GM19043 (cell line): ENCODE data around the gene CENPB.
"Not testable (repeated sequence)": the region's sequence is repeated elsewhere in the genome, so short reads cannot be mapped to it uniquely, and the experiment has no call there.

Source experiments
- ATAC-seq: cut with Tn5 transposase; IDR thresholded peaks from one replicate; pipeline ENCODE4 v1.9.1; 2021; ENCODE audit warnings: low read depth; ENCODE audit not compliant: unreplicated experiment

The CENPB gene

DNA sequence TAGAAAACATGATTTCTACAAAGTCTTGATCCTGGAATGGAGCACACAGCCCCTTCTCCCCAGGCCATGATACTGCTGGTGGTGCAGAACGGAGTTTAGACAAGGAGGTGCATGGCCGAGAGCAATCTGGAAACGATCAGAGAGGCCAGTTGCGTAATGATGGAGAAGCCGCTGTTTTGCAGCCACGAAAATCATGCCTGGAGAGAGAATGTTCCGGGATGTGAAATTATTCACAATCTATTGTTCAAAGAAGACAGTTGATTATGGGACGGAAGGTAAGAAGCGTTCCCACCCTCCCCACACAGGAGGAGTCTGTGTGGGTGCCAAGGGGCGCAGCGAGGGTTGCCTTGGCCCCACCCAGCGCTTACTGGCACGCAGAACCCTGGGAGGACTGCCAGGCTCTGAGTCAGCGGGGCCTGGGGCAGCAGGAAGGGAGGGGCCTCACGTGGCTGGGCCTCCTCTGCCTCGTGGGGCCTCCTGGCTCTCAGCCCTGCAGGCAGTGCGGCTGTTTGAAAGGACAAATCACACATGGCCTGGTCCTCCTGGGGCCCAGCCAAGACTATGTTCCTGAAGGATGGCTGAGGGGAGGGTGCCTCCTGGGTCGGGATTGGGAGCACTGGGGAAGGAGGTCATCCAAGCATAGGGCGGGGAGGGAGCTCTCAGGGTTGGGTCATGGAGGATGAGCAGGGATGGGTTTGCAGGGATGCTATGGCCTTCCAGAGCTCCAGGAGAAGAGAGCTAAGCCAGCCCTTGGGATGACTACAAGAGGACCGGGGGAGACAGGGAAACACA is 25.1 kb upstream of the CENPB start:
- ATAC-seq = no peak

DNA sequence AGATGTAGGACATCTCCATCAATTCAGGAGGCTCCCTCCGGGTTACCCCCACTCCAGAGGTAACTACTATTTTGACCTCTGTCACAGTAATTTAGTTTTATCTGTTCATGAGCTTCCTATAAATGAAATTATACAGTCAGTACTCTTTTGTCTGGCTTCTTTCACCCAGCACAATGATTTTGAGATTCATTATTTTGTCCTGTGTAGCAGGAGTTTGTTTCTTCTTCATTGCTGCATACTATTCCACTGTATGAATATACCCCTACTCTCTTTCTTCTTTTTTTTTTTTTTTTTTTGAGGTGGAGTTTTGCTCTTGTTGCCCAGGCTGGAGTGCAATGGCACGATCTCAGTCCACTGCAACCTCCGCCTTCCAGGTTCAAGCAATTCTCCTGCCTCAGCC is 22.0 kb upstream of the CENPB start:
- ATAC-seq = no peak

DNA sequence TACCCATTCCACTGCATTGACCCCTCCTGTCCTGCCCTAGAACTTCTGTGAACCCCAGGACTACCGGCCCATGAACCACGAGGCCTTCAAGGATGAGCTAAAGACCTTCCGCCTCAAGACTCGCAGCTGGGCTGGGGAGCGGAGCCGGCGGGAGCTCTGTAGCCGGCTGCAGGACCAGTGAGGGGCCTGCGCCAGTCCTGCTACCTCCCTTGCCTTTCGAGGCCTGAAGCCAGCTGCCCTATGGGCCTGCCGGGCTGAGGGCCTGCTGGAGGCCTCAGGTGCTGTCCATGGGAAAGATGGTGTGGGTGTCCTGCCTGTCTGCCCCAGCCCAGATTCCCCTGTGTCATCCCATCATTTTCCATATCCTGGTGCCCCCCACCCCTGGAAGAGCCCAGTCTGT is 18.2 kb upstream of the CENPB start:
- ATAC-seq = no peak

DNA sequence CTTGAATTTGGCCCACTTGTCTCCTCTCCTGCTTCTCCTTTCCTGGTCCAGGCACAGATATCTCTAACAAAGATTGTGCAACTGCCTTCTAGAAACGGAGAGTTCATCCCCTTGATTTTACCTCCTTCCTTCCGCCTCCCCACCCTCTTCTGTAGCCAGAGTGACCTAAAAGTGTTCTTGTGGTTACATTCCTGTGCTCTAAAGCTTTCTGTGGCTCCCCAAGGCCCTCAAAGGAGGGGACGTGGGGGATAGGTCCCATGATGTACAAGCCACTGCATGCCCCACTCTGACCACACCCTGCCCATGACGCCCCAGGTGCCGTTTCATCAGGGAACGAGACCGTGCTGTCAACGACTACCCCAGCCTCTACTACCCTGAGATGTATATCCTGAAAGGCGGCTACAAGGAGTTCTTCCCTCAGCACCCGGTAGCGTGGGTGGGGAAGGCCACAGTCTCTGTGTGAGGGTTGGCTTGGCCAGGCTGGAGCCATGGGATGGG is 17.8 kb upstream of the CENPB start:
- no peak for ATAC-seq

DNA sequence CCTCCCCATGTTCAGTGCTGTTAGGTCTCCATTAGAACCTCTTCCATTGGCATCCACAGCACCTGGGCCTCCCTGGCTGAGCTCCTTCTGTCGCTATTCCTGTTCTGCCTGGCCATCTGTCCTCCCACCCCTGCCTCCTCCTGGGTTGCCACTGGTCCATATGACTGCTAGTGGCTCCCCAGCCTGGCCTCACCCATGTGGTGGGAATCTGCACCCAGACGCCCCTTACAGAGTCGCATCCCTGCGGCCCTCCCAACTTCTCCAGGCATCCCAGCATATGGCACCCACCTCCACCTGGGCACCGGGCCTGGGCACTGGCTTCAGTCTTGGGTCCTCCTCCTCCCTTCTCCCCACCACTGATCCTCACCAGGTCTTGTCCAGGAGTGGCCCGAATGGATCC is 17.3 kb upstream of the CENPB start:
- no peak for ATAC-seq

DNA sequence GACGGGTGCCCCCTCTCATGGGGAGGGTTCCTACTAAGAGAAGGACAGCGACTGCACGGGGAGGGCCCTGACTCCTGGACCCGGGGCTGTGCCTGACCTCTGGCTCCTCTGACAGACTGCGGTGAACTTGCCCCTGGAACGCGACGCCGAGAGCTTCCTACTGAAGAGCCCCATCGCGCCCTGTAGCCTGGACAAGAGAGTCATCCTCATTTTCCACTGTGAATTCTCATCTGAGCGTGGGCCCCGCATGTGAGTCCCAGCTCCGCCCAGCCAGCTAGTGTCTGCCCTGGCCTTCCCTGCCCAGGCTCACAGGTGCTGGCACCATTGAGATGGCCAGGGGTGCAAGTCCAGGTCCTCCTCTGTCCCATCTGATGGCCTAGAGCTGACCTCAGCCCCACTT is 16.7 kb upstream of the CENPB start:
- no peak for ATAC-seq

DNA sequence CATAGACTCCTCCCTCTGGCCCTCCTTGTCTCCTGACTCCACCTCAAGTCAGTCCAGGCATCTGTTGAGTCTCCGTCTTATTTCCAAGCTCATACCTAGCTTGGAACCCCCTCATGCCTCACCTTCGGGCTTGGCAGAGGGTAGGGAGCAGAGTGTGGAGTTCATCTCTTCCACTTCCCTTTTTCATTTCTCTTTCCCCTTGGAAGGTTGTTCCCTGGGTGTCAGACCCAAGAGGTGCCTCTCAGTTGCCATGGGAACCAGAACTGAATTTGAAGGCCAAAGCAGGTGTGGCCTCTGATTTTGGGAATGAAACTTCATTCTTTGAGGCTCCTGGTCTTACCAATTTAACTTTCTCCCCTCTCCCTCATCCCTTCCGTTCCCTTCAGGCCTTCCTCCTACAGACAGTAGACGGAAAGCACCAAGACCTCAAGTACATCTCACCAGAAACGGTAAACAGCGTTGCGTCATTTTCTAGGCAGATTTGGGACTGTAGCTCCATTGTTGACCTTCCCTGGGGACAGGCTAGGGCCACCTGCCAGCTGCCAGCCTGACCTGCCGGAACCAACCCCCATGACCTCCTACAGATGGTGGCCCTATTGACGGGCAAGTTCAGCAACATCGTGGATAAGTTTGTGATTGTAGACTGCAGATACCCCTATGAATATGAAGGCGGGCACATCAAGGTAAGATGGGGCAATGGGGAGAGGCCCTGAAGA is 16.1 kb upstream of the CENPB start:
- no peak for ATAC-seq

DNA sequence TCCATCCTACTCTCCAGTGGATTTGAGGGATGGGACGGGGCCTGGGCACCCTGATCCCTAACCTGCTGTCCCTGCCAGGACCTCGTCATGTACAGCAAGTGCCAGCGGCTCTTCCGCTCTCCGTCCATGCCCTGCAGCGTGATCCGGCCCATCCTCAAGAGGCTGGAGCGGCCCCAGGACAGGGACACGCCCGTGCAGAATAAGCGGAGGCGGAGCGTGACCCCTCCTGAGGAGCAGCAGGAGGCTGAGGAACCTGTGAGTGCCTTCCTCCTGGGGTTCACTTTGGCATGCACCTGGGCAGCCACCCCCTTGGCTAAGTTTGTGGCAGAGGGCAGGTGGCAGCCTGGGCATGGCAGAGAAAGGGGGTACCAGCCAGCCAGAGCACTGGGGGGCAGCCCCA is 15.3 kb upstream of the CENPB start:
- no peak for ATAC-seq

DNA sequence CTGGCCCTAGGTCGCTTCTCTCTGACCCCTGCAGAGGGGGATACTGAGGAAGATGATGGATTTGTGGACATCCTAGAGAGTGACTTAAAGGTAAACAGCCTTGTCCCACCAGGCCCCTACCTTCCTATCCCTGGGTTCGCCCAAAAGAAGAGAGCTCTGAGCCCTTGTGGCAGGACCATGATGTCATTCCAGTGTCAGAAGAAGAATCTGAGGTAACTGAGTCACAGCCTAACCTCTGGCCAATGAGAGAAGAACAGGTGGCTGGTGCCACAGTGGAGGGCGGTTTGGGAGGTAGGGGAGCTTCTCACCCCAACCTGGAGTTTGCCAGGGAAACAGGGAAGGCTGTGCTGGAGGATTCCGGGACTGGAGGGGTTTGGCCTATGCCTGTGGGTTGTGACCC is 14.8 kb upstream of the CENPB start:
- ATAC-seq = no peak

DNA sequence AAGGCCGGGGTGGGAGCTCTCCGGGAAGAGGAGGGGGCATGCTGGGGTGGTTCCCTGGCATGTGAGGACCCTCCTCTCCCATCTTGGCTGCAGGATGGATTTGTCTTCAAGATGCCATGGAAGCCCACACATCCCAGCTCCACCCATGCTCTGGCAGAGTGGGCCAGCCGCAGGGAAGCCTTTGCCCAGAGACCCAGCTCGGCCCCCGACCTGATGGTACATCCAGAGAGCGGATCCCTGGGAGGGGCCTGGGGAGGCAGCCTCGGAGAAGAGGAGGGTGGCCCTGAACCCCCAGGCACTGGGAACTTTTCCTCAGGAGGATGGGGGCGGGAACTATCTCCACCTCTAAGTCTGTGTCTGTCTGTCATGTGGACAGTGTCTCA is 14.3 kb upstream of the CENPB start:
- no peak for ATAC-seq

DNA sequence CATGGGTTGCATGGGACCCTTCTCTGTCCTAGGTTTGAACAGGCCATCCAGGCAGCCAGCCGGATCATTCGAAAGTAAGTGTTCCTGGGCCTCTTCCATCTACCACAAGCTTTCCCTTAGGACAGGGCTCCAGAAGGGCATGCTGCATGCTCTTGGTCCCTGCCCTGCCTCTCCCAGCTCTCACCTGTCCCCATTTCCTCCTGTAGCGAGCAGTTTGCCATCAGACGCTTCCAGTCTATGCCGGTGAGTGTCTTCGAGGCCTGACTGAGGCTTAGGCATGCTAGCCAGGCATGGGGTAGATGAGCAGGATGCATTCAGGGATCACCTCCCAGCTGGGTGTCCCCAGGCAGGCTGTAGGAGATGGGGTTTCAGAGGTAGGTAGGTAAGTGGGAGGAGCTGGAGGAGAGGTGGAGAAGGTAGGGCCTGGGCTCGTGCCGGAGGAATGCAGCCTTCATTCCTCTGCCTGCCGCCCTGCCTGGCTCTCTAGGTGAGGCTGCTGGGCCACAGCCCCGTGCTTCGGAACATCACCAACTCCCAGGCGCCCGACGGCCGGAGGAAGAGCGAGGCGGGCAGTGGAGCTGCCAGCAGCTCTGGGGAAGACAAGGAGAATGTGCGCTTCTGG is 13.8 kb upstream of the CENPB start:
- ATAC-seq = no peak

DNA sequence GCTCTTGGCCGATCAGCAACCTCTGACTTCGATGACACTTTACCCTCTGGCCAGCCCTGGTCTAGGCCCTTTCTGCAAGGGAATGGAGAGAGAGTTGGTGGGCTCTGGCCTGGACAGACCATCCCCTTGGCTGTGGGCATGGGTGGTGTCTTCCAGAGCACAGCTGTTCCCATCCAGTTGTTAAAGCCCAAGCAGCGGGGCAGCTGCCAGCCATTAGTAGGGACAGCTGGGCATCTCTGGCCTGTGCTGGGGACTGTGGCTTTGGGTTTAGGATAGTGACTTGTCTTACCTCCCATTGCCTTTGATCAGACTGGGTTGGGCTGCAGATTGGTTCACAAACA is 12.3 kb upstream of the CENPB start:
- no peak for ATAC-seq

DNA sequence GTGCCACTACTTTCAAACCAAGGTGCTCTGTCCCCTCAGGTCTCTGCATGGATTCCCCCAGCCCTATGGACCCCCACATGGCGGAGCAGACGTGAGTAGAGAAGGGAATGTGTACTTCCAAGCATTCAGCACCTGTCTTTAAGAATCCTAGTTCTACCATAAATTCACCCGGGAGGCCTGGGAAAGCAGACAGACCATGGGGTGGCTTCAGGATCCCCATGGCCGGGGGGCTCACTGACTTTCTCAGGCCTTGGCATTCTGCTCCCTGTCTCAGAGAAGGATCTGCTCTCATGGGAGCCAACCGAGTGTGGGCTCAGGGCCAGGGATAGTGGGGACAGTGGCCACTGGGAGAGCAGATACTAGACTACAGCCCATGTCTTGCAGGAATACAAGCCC is 11.8 kb upstream of the CENPB start:
- no peak for ATAC-seq

DNA sequence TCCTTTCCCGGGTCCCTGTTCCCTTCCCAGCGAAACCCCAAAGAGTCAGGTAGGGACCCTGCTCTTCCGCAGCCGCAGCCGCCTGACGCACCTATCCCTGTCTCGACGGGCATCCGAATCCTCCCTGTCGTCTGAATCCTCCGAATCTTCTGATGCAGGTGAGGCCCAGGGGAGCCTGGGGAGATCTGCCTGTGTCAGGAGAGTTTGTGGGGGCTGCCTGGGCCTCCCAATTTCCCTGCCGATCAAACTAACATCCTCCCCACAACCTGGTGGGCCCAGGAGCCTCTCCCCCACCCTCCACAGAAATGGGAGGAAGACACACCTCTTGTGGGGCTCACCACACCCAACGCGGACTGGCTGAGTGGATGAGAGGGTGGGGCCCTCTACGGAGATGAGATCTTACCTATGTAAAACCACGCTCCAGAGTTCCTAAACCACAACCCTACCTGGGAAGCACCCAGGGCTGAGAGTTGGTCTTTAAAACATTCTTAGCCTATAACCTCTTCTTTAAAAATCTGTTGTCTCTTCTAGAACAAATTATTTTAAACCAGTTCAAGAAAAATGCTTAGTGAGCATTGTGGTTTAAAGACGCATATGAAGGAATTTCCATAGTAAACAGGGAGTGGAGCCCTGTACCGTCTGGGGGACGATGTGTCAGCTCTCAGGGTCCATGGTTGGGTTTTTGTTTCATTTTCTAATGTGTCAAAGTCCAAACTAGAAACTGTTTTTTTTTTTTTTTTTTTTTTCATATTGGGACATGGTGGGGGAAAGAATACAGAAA is 11.2 kb upstream of the CENPB start:
- ATAC-seq = no peak

DNA sequence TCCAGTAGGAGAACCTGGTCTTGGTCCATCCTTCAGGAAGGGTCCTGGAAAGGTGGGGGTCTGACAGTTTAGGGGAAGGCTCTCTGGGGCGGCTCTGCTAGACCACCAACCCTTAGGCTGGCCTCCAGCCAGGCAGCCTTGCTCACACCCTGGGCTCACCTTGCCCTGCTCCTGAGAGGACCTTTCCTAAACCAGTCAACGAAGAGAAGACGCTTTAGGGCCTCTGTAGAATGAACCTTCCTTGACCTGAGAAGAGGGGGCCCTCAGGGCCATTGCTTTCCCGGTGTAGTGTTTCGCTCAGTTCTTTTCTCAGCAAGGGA is 10.6 kb upstream of the CENPB start:
- no peak for ATAC-seq

DNA sequence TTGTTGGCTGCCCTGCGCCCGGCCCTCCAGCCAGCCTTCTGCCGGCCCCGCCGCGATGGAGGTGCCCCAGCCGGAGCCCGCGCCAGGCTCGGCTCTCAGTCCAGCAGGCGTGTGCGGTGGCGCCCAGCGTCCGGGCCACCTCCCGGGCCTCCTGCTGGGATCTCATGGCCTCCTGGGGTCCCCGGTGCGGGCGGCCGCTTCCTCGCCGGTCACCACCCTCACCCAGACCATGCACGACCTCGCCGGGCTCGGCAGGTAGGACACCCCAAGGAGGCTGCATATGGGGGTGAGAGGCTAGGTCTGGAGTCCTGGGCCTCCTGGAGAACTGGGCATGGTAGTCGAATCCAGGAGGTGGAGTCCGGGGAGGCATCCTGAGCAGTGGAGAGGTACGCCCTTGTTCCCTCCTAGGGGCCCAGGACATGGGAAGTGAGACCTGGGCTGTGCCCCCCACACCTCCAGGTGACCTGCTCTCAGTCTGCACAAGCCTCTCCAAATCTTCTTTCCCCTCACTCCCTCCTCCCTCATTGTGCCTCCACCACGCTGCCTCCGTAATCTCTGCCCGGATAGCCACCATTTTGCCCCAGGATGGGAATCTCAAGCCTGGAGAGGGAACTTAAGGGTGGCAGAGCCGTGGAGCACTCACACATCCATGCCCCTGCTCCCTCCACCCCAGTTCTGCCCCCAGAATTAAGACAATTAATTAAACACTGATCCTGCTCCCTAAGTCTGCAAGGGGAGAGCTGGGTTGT is 10.1 kb upstream of the CENPB start:
- ATAC-seq = no peak

DNA sequence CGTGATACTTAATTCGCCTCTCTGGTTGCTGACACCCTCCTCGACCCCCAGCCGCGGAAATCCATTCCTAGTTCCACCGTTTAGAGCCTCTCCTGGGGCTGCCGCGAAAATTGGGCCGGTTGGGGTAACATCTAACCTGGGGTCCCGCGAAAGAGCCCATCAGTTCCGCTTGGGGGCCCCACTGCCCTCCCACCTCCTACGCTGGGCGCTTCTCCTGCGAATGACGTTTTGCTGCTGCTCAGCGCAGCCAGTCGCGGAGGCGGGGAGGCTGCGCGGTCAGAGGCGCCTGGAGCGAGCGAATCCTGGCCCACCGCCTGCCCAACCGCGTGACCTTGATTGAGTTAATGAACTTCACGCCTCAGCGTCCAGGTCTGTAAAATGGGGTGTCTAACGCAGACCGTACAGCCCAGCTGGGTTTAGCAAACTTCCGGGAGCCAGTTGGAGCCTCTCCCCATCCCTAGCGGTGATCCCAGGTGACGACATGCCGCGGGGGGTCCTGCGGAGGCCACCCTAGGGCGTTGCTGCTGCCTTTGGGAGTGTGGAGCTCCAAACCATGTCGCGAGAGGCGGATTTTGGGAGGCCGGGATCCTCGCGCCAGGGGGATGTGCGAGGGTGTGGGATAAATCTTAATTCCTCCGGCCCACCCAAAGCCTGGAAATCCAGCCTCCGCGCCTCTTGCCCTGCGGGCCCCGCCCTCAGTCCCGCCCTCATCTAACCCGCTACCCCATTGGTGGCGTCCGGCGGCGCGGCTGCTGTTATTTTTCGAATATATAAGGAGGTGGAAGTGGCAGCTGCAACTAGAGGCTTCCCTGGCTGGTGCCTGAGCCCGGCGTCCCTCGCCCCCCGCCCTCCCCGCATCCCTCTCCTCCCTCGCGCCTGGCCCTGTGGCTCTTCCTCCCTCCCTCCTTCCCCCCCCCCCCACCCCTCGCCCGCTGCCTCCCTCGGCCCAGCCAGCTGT is 9.2 kb upstream of the CENPB start, which contains the start of gene CDC25B:
Gene CDC25B, plus strand, starts transcription at position 800 of the 958 bp plus-strand sequence. CDS start 222 bp downstream, outside the sequence.
- ATAC-seq = peak; percentile 59

DNA sequence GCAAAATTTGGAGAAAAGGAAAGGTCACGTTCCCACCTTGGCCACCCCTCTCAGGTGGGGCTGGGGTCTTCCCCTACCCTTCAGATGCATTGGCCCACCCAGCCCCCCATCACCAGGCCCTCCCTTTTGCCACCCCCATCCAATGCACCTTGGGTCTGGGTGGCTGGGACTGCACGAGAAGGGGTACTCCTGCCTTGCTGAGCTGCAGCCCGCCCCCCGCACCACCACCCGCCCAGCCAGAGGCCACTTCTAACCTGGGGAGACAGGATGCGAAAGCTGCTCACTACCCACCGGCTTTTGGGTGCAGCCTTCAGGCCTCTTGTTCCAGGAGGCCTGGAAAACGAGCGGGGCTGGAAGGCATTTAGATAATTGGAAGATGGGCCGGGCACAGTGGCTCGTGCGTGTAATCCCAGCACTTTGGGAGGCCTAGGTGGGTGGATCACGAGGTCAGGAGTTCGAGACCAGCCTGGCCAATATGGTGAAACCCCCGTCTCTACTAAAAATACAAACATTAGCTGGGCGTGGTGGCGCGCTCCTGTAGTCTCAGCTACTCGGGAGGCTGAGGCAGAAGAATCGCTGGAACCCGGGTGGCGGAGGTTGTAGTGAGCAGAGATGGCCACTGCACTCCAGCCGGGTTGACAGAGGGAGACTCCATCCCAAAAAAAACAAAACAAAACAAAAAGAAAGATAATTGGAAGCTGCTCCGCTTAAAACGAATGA is 8.3 kb upstream of the CENPB start:
- ATAC-seq = no peak

DNA sequence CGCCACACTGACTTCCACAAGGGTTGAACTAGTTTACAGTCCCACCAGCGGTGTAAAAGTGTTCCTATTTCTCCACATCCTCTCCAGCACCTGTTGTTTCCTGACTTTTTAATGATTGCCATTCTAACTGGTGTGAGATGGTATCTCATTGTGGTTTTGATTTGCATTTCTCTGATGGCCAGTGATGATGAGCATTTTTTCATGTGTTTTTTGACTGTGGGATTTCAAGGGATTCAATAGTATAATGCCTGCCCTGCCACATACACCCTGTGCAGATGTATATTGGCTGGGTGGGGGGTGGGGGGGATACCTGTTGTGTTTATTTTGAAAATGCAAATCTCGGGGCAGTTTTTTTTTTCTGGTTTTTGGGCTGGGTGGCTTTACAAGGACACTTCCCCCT is 7.6 kb upstream of the CENPB start:
- ATAC-seq = not testable (repeated sequence)
